GM23338 (cell line): Measurements from ENCODE around the gene HHIPL1. TPM values are rescaled to one million over a fixed set of nuclear protein-coding genes. Genes with fewer than 3 reads are reported as not detected.

Experiments used
- ATAC-seq: fragments of 200-7000 bp; cut with Tn5 transposase; 3 replicates; pipeline ENCODE4 v1.9.1; 2020
- DNase-seq: peaks from one replicate; pipeline ENCODE4 v3.0.0-alpha.2; 2015; ENCODE audit warnings: low spot score
- H2AFZ ChIP-seq: fragments of 200-600 bp; sonication (generic); 2 replicates; pipeline ENCODE4 v1.8.0; 2016; ENCODE audit warnings: antibody characterized with exemption, mild to moderate bottlenecking, moderate library complexity
- H3F3A ChIP-seq: fragments of 200-600 bp; sonication (generic); replicated peaks from 2 replicates; pipeline ENCODE4 v1.8.0; 2017; ENCODE audit warnings: antibody characterized with exemption, mixed run types, low read depth
- H3K27ac ChIP-seq: fragments of 200-600 bp; sonication (generic); 2 replicates; pipeline ENCODE4 v1.6.1; 2016; ENCODE audit warnings: low read depth
- H3K27me3 ChIP-seq: fragments of 200-600 bp; sonication (generic); 2 replicates; pipeline ENCODE4 v1.8.0; 2016; ENCODE audit warnings: mild to moderate bottlenecking, mixed run types, moderate library complexity; ENCODE audit not compliant: insufficient read depth
- H3K36me3 ChIP-seq: fragments of 200-600 bp; sonication (generic); 2 replicates; pipeline ENCODE4 v1.8.0; 2016; ENCODE audit warnings: mild to moderate bottlenecking; ENCODE audit not compliant: insufficient read depth
- H3K4me1 ChIP-seq: fragments of 200-600 bp; sonication (generic); 2 replicates; pipeline ENCODE4 v1.8.0; 2016; ENCODE audit warnings: mild to moderate bottlenecking, moderate library complexity; ENCODE audit not compliant: insufficient read depth
- H3K4me2 ChIP-seq: fragments of 200-600 bp; sonication (generic); 2 replicates; pipeline ENCODE4 v1.7.1; 2017; ENCODE audit warnings: mixed run types
- H3K4me3 ChIP-seq: fragments of 200-600 bp; sonication (generic); 2 replicates; pipeline ENCODE4 v1.6.1; 2016; ENCODE audit warnings: mixed run types
- H3K79me2 ChIP-seq: fragments of 200-600 bp; sonication (generic); replicated peaks from 2 replicates; pipeline ENCODE4 v1.8.0; 2017; ENCODE audit warnings: mild to moderate bottlenecking; ENCODE audit not compliant: insufficient read depth
- H3K9me2 ChIP-seq: fragments of 200-600 bp; sonication (generic); 2 replicates; pipeline ENCODE4 v1.8.0; 2017; ENCODE audit not compliant: insufficient read depth
- H4K20me1 ChIP-seq: fragments of 200-600 bp; sonication (generic); replicated peaks from 2 replicates; pipeline ENCODE4 v1.8.0; 2017; ENCODE audit warnings: mild to moderate bottlenecking; ENCODE audit not compliant: insufficient read depth
- H3K27ac Mint-ChIP-seq: 2 replicates; pipeline ENCODE4 v1.8.0; 2020; ENCODE audit warnings: inconsistent platforms, mild to moderate bottlenecking, moderate library complexity, mixed read lengths
- H3K27me3 Mint-ChIP-seq: 3 replicates; pipeline ENCODE4 v1.8.0; 2022; ENCODE audit warnings: low read depth, mild to moderate bottlenecking, moderate library complexity, mixed read lengths, inconsistent platforms; ENCODE audit not compliant: insufficient read depth, poor library complexity
- H3K36me3 Mint-ChIP-seq: 3 replicates; pipeline ENCODE4 v1.8.0; 2021; ENCODE audit warnings: low read depth, mild to moderate bottlenecking, inconsistent platforms, moderate library complexity, mixed read lengths
- H3K4me1 Mint-ChIP-seq: 3 replicates; pipeline ENCODE4 v1.8.0; 2020; ENCODE audit warnings: mild to moderate bottlenecking, inconsistent platforms, mixed read lengths
- H3K4me3 Mint-ChIP-seq: 3 replicates; pipeline ENCODE4 v1.8.0; 2021; ENCODE audit warnings: moderate library complexity, mild to moderate bottlenecking, inconsistent platforms, mixed read lengths
- H3K9me3 Mint-ChIP-seq: 3 replicates; pipeline ENCODE4 v1.8.0; 2020; ENCODE audit warnings: moderate library complexity, mild to moderate bottlenecking, inconsistent platforms, mixed read lengths
- CREB1 ChIP-seq: fragments of 250-450 bp; sonication (Bioruptor Pico); IDR thresholded peaks from 2 replicates; pipeline ENCODE4 v1.5.0; 2020; ENCODE audit warnings: low read depth, mild to moderate bottlenecking, moderate library complexity
- CTCF ChIP-seq, 2 experiments: fragments of 200-600 bp in 1 of 2; sonication (generic) in 1 of 2; conservative IDR thresholded peaks; 2 replicates each; pipeline versions ENCODE4 v1.5.1 to v1.6.1; 2016 to 2017; ENCODE audit warnings: antibody characterized with exemption in 2 of 2, low read depth in 2 of 2, mild to moderate bottlenecking in 2 of 2, moderate library complexity in 1 of 2
- EZH2 ChIP-seq: fragments of 200-600 bp; sonication (generic); IDR thresholded peaks from one replicate; pipeline ENCODE4 v1.8.0; 2017; ENCODE audit warnings: antibody characterized with exemption, mild to moderate bottlenecking, low read depth; ENCODE audit not compliant: unreplicated experiment
- EZH2phosphoT487 ChIP-seq: fragments of 200-600 bp; sonication (generic); IDR thresholded peaks from one replicate; pipeline ENCODE4 v1.8.1; 2018; ENCODE audit warnings: antibody characterized with exemption; ENCODE audit not compliant: unreplicated experiment
- POLR2AphosphoS5 ChIP-seq: IDR thresholded peaks from 2 replicates; pipeline ENCODE4 v1.6.1; 2016; ENCODE audit warnings: antibody characterized with exemption, low read depth
- REST ChIP-seq: IDR thresholded peaks from one replicate; pipeline ENCODE4 v1.6.1; 2018; ENCODE audit warnings: antibody characterized with exemption; ENCODE audit not compliant: unreplicated experiment
- STAT1 ChIP-seq: IDR thresholded peaks from one replicate; pipeline ENCODE4 v1.6.1; 2016; ENCODE audit warnings: antibody characterized with exemption; ENCODE audit not compliant: unreplicated experiment
- ZNF462 ChIP-seq: fragments of 250-450 bp; sonication (Bioruptor Pico); IDR thresholded peaks from 2 replicates; pipeline ENCODE4 v1.5.0; 2020; ENCODE audit warnings: mild to moderate bottlenecking, moderate library complexity
- polyA plus RNA-seq: library from polyadenylated mRNA; unstranded; fragments of >200 nt; fragmentation: Nextera tagmentation; extraction: Ambion mirVana; gene quantifications from 2 replicates; pipeline ENCODE4 v1.2.1, GENCODE V29; 2016
- total RNA-seq: library from RNA; depleted of rRNA; stranded (reverse); fragments of >200 nt; shearing (Covaris generic); gene quantifications from 2 replicates; pipeline ENCODE4 v1.2.3, GENCODE V29; 2014

Gene HHIPL1
- total and polyA plus RNA-seq, 2 experiments from 2014 or later = 1.9 to 2.0 TPM

- no peak for DNase-seq
- Histone ChIP-seq H3F3A (no peaks in the 10 kb centered on the region), H3K4me1 (peaks cover 8% of the 10 kb centered on the region; the same call in 1 of the 2 replicates), H3K36me3 (no peaks in the 10 kb centered on the region), H3K4me2 (no peak overlapping the region), H3K9me2 (no peaks in the 10 kb centered on the region), H3K79me2 (no peaks in the 10 kb centered on the region), H3K4me3 (no peak overlapping the region), H2AFZ (no peak overlapping the region), H4K20me1 (no peaks in the 10 kb centered on the region), H3K27me3 (no peaks in the 10 kb centered on the region), H3K27ac (no peak overlapping the region)
- Mint-ChIP-seq H3K27ac (no peak overlapping the region), H3K27me3 (peaks cover 6% of the 10 kb centered on the region), H3K4me3 (no peak overlapping the region), H3K4me1 (peaks cover 13% of the 10 kb centered on the region), H3K9me3 (peaks cover 27% of the 10 kb centered on the region), H3K36me3 (peaks cover 22% of the 10 kb centered on the region; the same call in 2 of the 3 replicates)
- TF ChIP-seq EZH2 (no peak), EZH2phosphoT487 (no peak), REST (no peak)
- ATAC-seq = no peak
These were observed 32.6 kb downstream of the HHIPL1 start for GRCh38 chr14:99677231-99678140.

- Mint-ChIP-seq H3K4me1 (peaks cover 8% of the 10 kb centered on the region; the same call in 2 of the 3 replicates), H3K9me3 (peaks cover 27% of the 10 kb centered on the region), H3K4me3 (no peak overlapping the region), H3K27ac (no peak overlapping the region), H3K36me3 (peaks cover 22% of the 10 kb centered on the region; the same call in 2 of the 3 replicates), H3K27me3 (peaks cover 10% of the 10 kb centered on the region)
- H3K4me1 ChIP-seq = 0 out of 2 replicates have a peak, but pooled peaks cover under 1% of the 10 kb centered on the region
- no peaks in the 10 kb centered on the region for H3K79me2 ChIP-seq
- no peak for DNase-seq
- no peaks in the 10 kb centered on the region for H3K36me3 ChIP-seq
- no peak overlapping the region for H3K27ac ChIP-seq
- H3K4me2 ChIP-seq = no peak overlapping the region
- H4K20me1 ChIP-seq = no peaks in the 10 kb centered on the region
- no peaks in the 10 kb centered on the region for H3F3A ChIP-seq
- no peaks in the 10 kb centered on the region for H3K27me3 ChIP-seq
- no peak overlapping the region for H2AFZ ChIP-seq
- no peak for ATAC-seq
- no peak overlapping the region for H3K4me3 ChIP-seq
- H3K9me2 ChIP-seq = no peaks in the 10 kb centered on the region
- TF ChIP-seq STAT1 (no peak), CTCF (conservative IDR thresholded peaks at IDR 0.05; ENCODE audit: low read depth in 2 of 2) (no peak), CREB1 (CRISPR knock-in tag) (no peak), POLR2AphosphoS5 (no peak), ZNF462 (CRISPR knock-in tag) (no peak)
These were observed 33.3 kb downstream of the HHIPL1 start for GRCh38 chr14:99678198-99678597.
